ENCODE results near the gene B4GALNT1.
A peak's percentile ranks its signal among the peaks of the same experiment; 100 is the strongest.

GRCh38 chr12:57583008-57583831 is 49.8 kb downstream of the B4GALNT1 start:
- TF ChIP-seq SP1 (IDR thresholded peaks at IDR 0.05) (no peak), JUND (IDR thresholded peaks at IDR 0.05) (no peak), YY1 (IDR thresholded peaks at IDR 0.05) (no peak), CTCF (IDR thresholded peaks at IDR 0.05; ENCODE audit: low read depth, low read length, missing input control) (peak; percentile 93), FOXA1 (IDR thresholded peaks at IDR 0.05) (no peak), TAF1 (conservative IDR thresholded peaks at IDR 0.05) (no peak), HNF4G (IDR thresholded peaks at IDR 0.05) (no peak), NR2F2 (IDR thresholded peaks at IDR 0.05) (peak; percentile 52), RAD21 (IDR thresholded peaks at IDR 0.05) (peak; percentile 95 to 97), ATF3 (IDR thresholded peaks at IDR 0.05) (no peak), MAX (IDR thresholded peaks at IDR 0.05) (no peak), RXRA (IDR thresholded peaks at IDR 0.05) (peak; percentile 16 to 67), REST (IDR thresholded peaks at IDR 0.05) (no peak), GABPA (IDR thresholded peaks at IDR 0.05 in 1 of 2, conservative IDR thresholded peaks at IDR 0.05 in 1 of 2) (no peak)

All from liver (tissue), 3 donors.